ENCODE results near the gene IQUB.
"Not testable (repeated sequence)": the region's sequence is repeated elsewhere in the genome, so short reads cannot be mapped to it uniquely, and the experiment has no call there.

GRCh38 chr7:123527712-123528225, 6.6 kb downstream of the IQUB start:
- TF ChIP-seq, protein P1, sequence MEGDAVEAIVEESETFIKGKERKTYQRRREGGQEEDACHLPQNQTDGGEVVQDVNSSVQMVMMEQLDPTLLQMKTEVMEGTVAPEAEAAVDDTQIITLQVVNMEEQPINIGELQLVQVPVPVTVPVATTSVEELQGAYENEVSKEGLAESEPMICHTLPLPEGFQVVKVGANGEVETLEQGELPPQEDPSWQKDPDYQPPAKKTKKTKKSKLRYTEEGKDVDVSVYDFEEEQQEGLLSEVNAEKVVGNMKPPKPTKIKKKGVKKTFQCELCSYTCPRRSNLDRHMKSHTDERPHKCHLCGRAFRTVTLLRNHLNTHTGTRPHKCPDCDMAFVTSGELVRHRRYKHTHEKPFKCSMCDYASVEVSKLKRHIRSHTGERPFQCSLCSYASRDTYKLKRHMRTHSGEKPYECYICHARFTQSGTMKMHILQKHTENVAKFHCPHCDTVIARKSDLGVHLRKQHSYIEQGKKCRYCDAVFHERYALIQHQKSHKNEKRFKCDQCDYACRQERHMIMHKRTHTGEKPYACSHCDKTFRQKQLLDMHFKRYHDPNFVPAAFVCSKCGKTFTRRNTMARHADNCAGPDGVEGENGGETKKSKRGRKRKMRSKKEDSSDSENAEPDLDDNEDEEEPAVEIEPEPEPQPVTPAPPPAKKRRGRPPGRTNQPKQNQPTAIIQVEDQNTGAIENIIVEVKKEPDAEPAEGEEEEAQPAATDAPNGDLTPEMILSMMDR (IDR thresholded peaks at IDR 0.05), result not testable (repeated sequence)
- not testable (repeated sequence) for TF ChIP-seq POLR2A (IDR thresholded peaks at IDR 0.05)

All from Peyer's patch (tissue), 4 donors.